Left lung (tissue), 10 donors: Measurements from ENCODE around the gene ATP8A2. TPM values are rescaled to one million over a fixed set of nuclear protein-coding genes. Genes with fewer than 3 reads are reported as not detected.

Experiments
- ATAC-seq: fragments of 200-7000 bp; cut with Tn5 transposase; one replicate; pipeline ENCODE4 v1.9.1; 2020; ENCODE audit warnings: moderate library complexity
- DNase-seq, 4 donors: peaks; one replicate each; pipeline ENCODE4 v3.0.0-alpha.2; 2013 to 2020
- H3K27ac ChIP-seq, 2 donors: fragments of 200-600 bp; sonication (generic) in 1 of 2; one replicate each; pipeline versions ENCODE4 v1.5.0 to v1.8.0; 2020 to 2021
- H3K27me3 ChIP-seq, 2 donors: fragments of 200-600 bp; sonication (generic) in 1 of 2; one replicate each; pipeline versions ENCODE4 v1.5.0 to v1.8.0; 2020 to 2021
- H3K36me3 ChIP-seq, 2 donors: fragments of 200-600 bp; sonication (generic) in 1 of 2; one replicate each; pipeline versions ENCODE4 v1.5.0 to v1.8.0; 2020 to 2021
- H3K4me1 ChIP-seq, 2 donors: fragments of 200-600 bp; one replicate each; pipeline ENCODE4 v1.8.0; 2021
- H3K4me3 ChIP-seq, 2 donors: fragments of 200-600 bp; sonication (generic) in 1 of 2; one replicate each; pipeline versions ENCODE4 v1.5.0 to v1.8.0; 2020 to 2021; ENCODE audit warnings: mild to moderate bottlenecking in 1 of 2
- H3K9me3 ChIP-seq, 2 donors: fragments of 200-600 bp; sonication (generic) in 1 of 2; one replicate each; pipeline versions ENCODE4 v1.5.0 to v1.8.0; 2020 to 2021
- intact Hi-C, 2 donors: fragments of 100-400 bp; cut with DNase I; formaldehyde crosslinking; loops; one replicate each; pipeline versions ENCODE4 v1.11.2 to v1.14.2; 2022
- polyA plus RNA-seq, 6 donors: library from polyadenylated mRNA; unstranded; fragments of 120-200 nt; gene quantifications; one replicate each; pipeline ENCODE4 v1.2.1, GENCODE V29; 2013; ENCODE audit not compliant: insufficient read length in 6 of 6
- total RNA-seq, 2 donors: library from RNA; stranded (reverse); fragmentation: NEBNext Ultra II Directional; extraction: Animal tissue kit (Norgen Biotek cat#: 25700); gene quantifications; one replicate each; pipeline ENCODE4 v1.2.1, GENCODE V29; 2021
- TF ChIP-seq, protein P1 (sequence below), 2 donors: fragments of 200-600 bp; sonication (generic) in 1 of 2; IDR thresholded peaks; one replicate each; pipeline versions ENCODE4 v1.5.0 to v1.8.0; 2021; ENCODE audit warnings: antibody characterized with exemption in 2 of 2
- donor health status: DM: no; HTN: yes; CAD: no.
- donor health status: DM: no; HTN: no; CAD: no.

ATP8A2 gene
- total and polyA plus RNA-seq, 8 donors = 1.1 to 13.4 (median 9.6) TPM

DNA sequence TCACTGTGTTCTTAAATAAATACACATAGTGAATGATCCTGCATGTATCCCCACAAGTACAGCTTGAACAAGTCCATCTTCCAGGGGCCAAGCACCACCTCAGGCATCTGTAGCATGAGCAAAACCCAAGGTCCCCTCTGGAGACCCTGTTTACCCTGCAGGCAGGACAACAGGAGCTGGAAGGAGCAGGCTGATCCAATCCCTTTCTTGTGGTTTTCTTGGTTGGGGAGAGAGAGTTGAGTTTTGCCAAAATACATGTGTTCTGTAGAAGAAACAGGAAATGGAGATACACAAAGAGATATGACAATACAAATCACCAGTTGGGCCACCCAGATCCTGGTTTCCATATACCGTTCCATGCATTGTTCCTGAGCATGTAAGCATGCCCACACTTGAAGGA lies 587.2 kb downstream of the ATP8A2 start:
- TF ChIP-seq, protein P1, sequence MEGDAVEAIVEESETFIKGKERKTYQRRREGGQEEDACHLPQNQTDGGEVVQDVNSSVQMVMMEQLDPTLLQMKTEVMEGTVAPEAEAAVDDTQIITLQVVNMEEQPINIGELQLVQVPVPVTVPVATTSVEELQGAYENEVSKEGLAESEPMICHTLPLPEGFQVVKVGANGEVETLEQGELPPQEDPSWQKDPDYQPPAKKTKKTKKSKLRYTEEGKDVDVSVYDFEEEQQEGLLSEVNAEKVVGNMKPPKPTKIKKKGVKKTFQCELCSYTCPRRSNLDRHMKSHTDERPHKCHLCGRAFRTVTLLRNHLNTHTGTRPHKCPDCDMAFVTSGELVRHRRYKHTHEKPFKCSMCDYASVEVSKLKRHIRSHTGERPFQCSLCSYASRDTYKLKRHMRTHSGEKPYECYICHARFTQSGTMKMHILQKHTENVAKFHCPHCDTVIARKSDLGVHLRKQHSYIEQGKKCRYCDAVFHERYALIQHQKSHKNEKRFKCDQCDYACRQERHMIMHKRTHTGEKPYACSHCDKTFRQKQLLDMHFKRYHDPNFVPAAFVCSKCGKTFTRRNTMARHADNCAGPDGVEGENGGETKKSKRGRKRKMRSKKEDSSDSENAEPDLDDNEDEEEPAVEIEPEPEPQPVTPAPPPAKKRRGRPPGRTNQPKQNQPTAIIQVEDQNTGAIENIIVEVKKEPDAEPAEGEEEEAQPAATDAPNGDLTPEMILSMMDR (IDR thresholded peaks at IDR 0.05) = no peak
- intact Hi-C loops = no loop called here
- DNase-seq = no peak
- Histone ChIP-seq H3K27ac (no peak overlapping the region), H3K36me3 (no peaks in the 10 kb centered on the region), H3K27me3 (no peaks in the 10 kb centered on the region), H3K9me3 (peaks cover 0 to 5% of the 10 kb centered on the region in 2 donors), H3K4me1 (no peaks in the 10 kb centered on the region), H3K4me3 (no peak overlapping the region)
- ATAC-seq = no peak

GRCh38 chr13:25961294-25961693 lies 589.5 kb downstream of the ATP8A2 start:
- TF ChIP-seq, protein P1 (IDR thresholded peaks at IDR 0.05) = no peak
- DNase-seq = no peak
- intact Hi-C loops = no loop called here
- Histone ChIP-seq H3K9me3 (peaks cover 0 to 5% of the 10 kb centered on the region in 2 donors), H3K4me1 (no peaks in the 10 kb centered on the region), H3K36me3 (no peaks in the 10 kb centered on the region), H3K4me3 (no peak overlapping the region), H3K27me3 (no peaks in the 10 kb centered on the region), H3K27ac (no peak overlapping the region)
- ATAC-seq = no peak

DNA sequence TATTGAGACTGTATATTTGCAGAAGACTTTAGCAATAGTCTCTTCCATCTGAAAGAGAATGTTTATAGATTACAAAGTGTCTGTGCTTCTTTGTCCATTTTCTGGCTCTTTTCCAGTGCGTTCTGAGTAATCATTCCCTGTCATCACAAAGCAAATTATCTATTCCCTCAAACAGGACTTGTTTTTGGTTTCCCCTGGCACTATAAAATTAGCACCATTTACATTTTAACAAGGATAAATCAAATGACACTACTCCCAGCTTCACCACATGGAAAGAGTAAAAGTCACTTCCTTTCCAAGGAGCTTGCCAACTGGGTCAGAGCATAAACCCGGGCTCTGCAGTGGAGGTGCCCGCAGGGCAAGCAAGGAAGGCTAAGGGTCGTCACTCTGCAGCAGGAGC lies 591.9 kb downstream of the ATP8A2 start:
- Histone ChIP-seq H3K4me3 (no peak overlapping the region), H3K27ac (no peak overlapping the region), H3K27me3 (no peaks in the 10 kb centered on the region), H3K36me3 (no peaks in the 10 kb centered on the region), H3K9me3 (no peaks in the 10 kb centered on the region), H3K4me1 (no peaks in the 10 kb centered on the region)
- intact Hi-C loops = no loop called here
- DNase-seq (no peak), ATAC-seq (no peak)
- TF ChIP-seq, protein P1 (IDR thresholded peaks at IDR 0.05) = no peak

DNA sequence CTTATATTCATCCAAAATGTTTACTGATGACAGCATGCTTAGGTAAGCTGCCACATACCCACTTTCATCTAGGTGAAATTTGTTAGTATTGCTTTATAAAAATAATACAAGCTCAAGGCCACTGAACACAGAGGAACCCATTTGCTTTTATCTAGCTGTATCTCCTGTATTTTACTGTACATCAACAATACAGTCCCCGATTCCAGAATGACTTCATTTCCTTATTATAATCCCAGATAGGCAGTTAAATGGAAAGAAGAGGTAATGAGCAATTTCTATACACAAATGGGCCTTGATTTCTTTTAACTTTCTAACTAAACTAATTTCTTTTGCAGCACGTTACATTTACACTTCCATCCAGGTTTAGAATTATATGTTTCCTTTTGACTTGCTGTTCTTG lies 593.8 kb downstream of the ATP8A2 start:
- Histone ChIP-seq H3K9me3 (no peaks in the 10 kb centered on the region), H3K27me3 (no peaks in the 10 kb centered on the region), H3K4me3 (no peak overlapping the region), H3K4me1 (no peaks in the 10 kb centered on the region), H3K27ac (no peak overlapping the region), H3K36me3 (no peaks in the 10 kb centered on the region)
- DNase-seq (no peak), ATAC-seq (no peak)
- intact Hi-C loops = no loop called here
- TF ChIP-seq, protein P1 (IDR thresholded peaks at IDR 0.05) = no peak

DNA sequence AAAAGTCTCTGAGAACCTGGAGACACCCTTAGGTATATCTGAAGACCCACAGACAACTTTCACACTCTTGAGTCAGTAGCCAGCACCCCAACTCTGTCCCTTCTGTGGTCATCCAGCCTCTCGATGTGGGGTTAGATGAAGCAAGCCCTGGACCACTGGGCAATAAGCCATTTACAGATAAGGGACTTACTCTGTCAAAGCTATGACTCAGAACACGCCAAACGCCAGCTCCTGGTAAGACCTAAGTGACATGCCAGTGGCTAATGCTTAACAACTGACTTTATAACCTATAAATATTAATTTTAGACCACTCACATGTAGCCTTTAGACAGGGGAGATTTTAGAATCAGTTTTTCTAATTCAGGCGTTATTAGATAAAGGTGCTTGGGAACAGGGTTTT lies 594.3 kb downstream of the ATP8A2 start:
- Histone ChIP-seq H3K4me3 (no peak overlapping the region), H3K27ac (no peak overlapping the region), H3K4me1 (no peaks in the 10 kb centered on the region), H3K27me3 (no peaks in the 10 kb centered on the region), H3K9me3 (no peaks in the 10 kb centered on the region), H3K36me3 (no peaks in the 10 kb centered on the region)
- intact Hi-C loops = no loop called here
- ATAC-seq = no peak
- TF ChIP-seq, protein P1 (IDR thresholded peaks at IDR 0.05) = no peak
- DNase-seq = no peak
